Measurements from ENCODE around the gene SQSTM1.
"Not testable (repeated sequence)": the region's sequence is repeated elsewhere in the genome, so short reads cannot be mapped to it uniquely, and the experiment has no call there.

Gene SQSTM1

GRCh38 chr5:179870952-179871351 is 50.2 kb downstream of the SQSTM1 start:
- Histone ChIP-seq H3K23ac (ENCODE audit: low read length in 2 of 2) (no peak overlapping the region), H3K79me1 (replicated peaks; ENCODE audit: low read length, poor library complexity, severe bottlenecking) (peaks cover 6% of the 10 kb centered on the region), H3K4me1 (ENCODE audit: control insufficient read depth, insufficient read depth, low read depth, low read length) (peaks cover 9% of the 10 kb centered on the region), H4K8ac (ENCODE audit: low read length) (no peak overlapping the region), H3K4me2 (ENCODE audit: low read length, poor library complexity, severe bottlenecking) (no peak overlapping the region), H3K18ac (ENCODE audit: low read depth in 1 of 2, low read length in 2 of 2) (no peak overlapping the region), H3K4ac (ENCODE audit: low read depth in 1 of 2, low read length in 2 of 2) (no peak overlapping the region), H3K36me3 (ENCODE audit: control insufficient read depth in 1 of 2, insufficient read depth in 2 of 2, low read depth in 1 of 2, low read length in 2 of 2) (peaks cover 92 to 94% of the 10 kb centered on the region in 2 experiments), H3K27me3 (ENCODE audit: control insufficient read depth in 1 of 2, insufficient read depth in 1 of 2, low read length in 2 of 2) (no peaks in the 10 kb centered on the region), H2BK15ac (ENCODE audit: low read depth, poor library complexity, severe bottlenecking) (no peak overlapping the region), H3K4me3 (ENCODE audit: insufficient read depth in 1 of 2, low read depth in 1 of 2, low read length in 2 of 2) (no peak overlapping the region), H2AK5ac (ENCODE audit: low read length, severe bottlenecking) (no peak overlapping the region), H4K91ac (ENCODE audit: low read length) (no peak overlapping the region), H2BK5ac (ENCODE audit: low read depth, low read length, poor library complexity, severe bottlenecking) (no peak overlapping the region), H3K14ac (ENCODE audit: low read length in 2 of 2) (no peak overlapping the region), H3K9ac (ENCODE audit: low read length) (no peak overlapping the region), H2BK12ac (ENCODE audit: low read length in 2 of 2) (no peak overlapping the region), H2AFZ (ENCODE audit: low read depth, low read length) (no peak overlapping the region), H3K9me3 (ENCODE audit: control insufficient read depth, low read length) (no peaks in the 10 kb centered on the region), H2BK120ac (ENCODE audit: low read depth, low read length) (no peak overlapping the region), H3K27ac (ENCODE audit: low read length, poor library complexity, severe bottlenecking) (no peak overlapping the region)
- DNase-seq, result no peak
- 94% methylated on average over 3 of the region's 3 CpGs for WGBS

GRCh38 chr5:179871533-179871932 is 50.8 kb downstream of the SQSTM1 start:
- H2BK120ac ChIP-seq (ENCODE audit: low read depth, low read length); H3K9me3 ChIP-seq (ENCODE audit: control insufficient read depth, low read length); H2BK15ac ChIP-seq (ENCODE audit: low read depth, poor library complexity, severe bottlenecking); H3K4me2 ChIP-seq (ENCODE audit: low read length, poor library complexity, severe bottlenecking); H3K14ac ChIP-seq (ENCODE audit: low read length in 2 of 2); DNase-seq; H3K9ac ChIP-seq (ENCODE audit: low read length); H2BK12ac ChIP-seq (ENCODE audit: low read length in 2 of 2); H3K27ac ChIP-seq (ENCODE audit: low read length, poor library complexity, severe bottlenecking); H3K23ac ChIP-seq (ENCODE audit: low read length in 2 of 2); H2BK5ac ChIP-seq (ENCODE audit: low read depth, low read length, poor library complexity, severe bottlenecking); H3K79me1 ChIP-seq (replicated peaks; ENCODE audit: low read length, poor library complexity, severe bottlenecking); H3K4me1 ChIP-seq (ENCODE audit: control insufficient read depth, insufficient read depth, low read depth, low read length); H4K91ac ChIP-seq (ENCODE audit: low read length); H3K4ac ChIP-seq (ENCODE audit: low read depth in 1 of 2, low read length in 2 of 2); H2AK5ac ChIP-seq (ENCODE audit: low read length, severe bottlenecking); H3K4me3 ChIP-seq (ENCODE audit: insufficient read depth in 1 of 2, low read depth in 1 of 2, low read length in 2 of 2); H2AFZ ChIP-seq (ENCODE audit: low read depth, low read length); H3K18ac ChIP-seq (ENCODE audit: low read depth in 1 of 2, low read length in 2 of 2); H3K27me3 ChIP-seq (ENCODE audit: control insufficient read depth in 1 of 2, insufficient read depth in 1 of 2, low read length in 2 of 2); H4K8ac ChIP-seq (ENCODE audit: low read length): not testable (repeated sequence)
- peaks cover 91 to 94% of the 10 kb centered on the region in 2 experiments for H3K36me3 ChIP-seq (ENCODE audit: control insufficient read depth in 1 of 2, insufficient read depth in 2 of 2, low read depth in 1 of 2, low read length in 2 of 2)
- 99% methylated on average over 10 of the region's 14 CpGs for WGBS

- no peak overlapping the region for H3K4me3 ChIP-seq (ENCODE audit: insufficient read depth in 1 of 2, low read depth in 1 of 2, low read length in 2 of 2)
- no peak overlapping the region for H4K91ac ChIP-seq (ENCODE audit: low read length)
- H3K36me3 ChIP-seq (ENCODE audit: control insufficient read depth in 1 of 2, insufficient read depth in 2 of 2, low read depth in 1 of 2, low read length in 2 of 2), result peaks cover 86 to 92% of the 10 kb centered on the region in 2 experiments
- H2BK12ac ChIP-seq (ENCODE audit: low read length in 2 of 2), result no peak overlapping the region
- no peak overlapping the region for H3K4ac ChIP-seq (ENCODE audit: low read depth in 1 of 2, low read length in 2 of 2)
- no peak overlapping the region for H3K23ac ChIP-seq (ENCODE audit: low read length in 2 of 2)
- peaks cover 8% of the 10 kb centered on the region for H3K4me1 ChIP-seq (ENCODE audit: control insufficient read depth, insufficient read depth, low read depth, low read length)
- H3K27ac ChIP-seq (ENCODE audit: low read length, poor library complexity, severe bottlenecking), result no peak overlapping the region
- H2BK120ac ChIP-seq (ENCODE audit: low read depth, low read length), result no peak overlapping the region
- no peak overlapping the region for H2BK15ac ChIP-seq (ENCODE audit: low read depth, poor library complexity, severe bottlenecking)
- peaks cover 8% of the 10 kb centered on the region for H3K79me1 ChIP-seq (replicated peaks; ENCODE audit: low read length, poor library complexity, severe bottlenecking)
- no peaks in the 10 kb centered on the region for H3K27me3 ChIP-seq (ENCODE audit: control insufficient read depth in 1 of 2, insufficient read depth in 1 of 2, low read length in 2 of 2)
- H3K4me2 ChIP-seq (ENCODE audit: low read length, poor library complexity, severe bottlenecking), result no peak overlapping the region
- no peaks in the 10 kb centered on the region for H3K9me3 ChIP-seq (ENCODE audit: control insufficient read depth, low read length)
- H2AFZ ChIP-seq (ENCODE audit: low read depth, low read length), result no peak overlapping the region
- no peak overlapping the region for H3K14ac ChIP-seq (ENCODE audit: low read length in 2 of 2)
- H4K8ac ChIP-seq (ENCODE audit: low read length), result no peak overlapping the region
- WGBS, result 98% methylated on average over 16 of the region's 18 CpGs
- no peak overlapping the region for H3K18ac ChIP-seq (ENCODE audit: low read depth in 1 of 2, low read length in 2 of 2)
- no peak overlapping the region for H2BK5ac ChIP-seq (ENCODE audit: low read depth, low read length, poor library complexity, severe bottlenecking)
- no peak overlapping the region for H3K9ac ChIP-seq (ENCODE audit: low read length)
- H2AK5ac ChIP-seq (ENCODE audit: low read length, severe bottlenecking), result no peak overlapping the region
- no peak for DNase-seq
These were observed 51.5 kb downstream of the SQSTM1 start for GRCh38 chr5:179872055-179872827.

GRCh38 chr5:179872828-179873575 is 52.3 kb downstream of the SQSTM1 start:
- Histone ChIP-seq H3K79me1 (replicated peaks; ENCODE audit: low read length, poor library complexity, severe bottlenecking) (peaks cover 8% of the 10 kb centered on the region), H2AK5ac (ENCODE audit: low read length, severe bottlenecking) (no peak overlapping the region), H3K4ac (ENCODE audit: low read depth in 1 of 2, low read length in 2 of 2) (no peak overlapping the region), H2AFZ (ENCODE audit: low read depth, low read length) (no peak overlapping the region), H3K27ac (ENCODE audit: low read length, poor library complexity, severe bottlenecking) (no peak overlapping the region), H4K8ac (ENCODE audit: low read length) (no peak overlapping the region), H2BK5ac (ENCODE audit: low read depth, low read length, poor library complexity, severe bottlenecking) (no peak overlapping the region), H3K14ac (ENCODE audit: low read length in 2 of 2) (no peak overlapping the region), H4K91ac (ENCODE audit: low read length) (no peak overlapping the region), H3K23ac (ENCODE audit: low read length in 2 of 2) (no peak overlapping the region), H3K36me3 (ENCODE audit: control insufficient read depth in 1 of 2, insufficient read depth in 2 of 2, low read depth in 1 of 2, low read length in 2 of 2) (peaks cover 81 to 89% of the 10 kb centered on the region in 2 experiments), H3K4me3 (ENCODE audit: insufficient read depth in 1 of 2, low read depth in 1 of 2, low read length in 2 of 2) (no peak overlapping the region), H3K27me3 (ENCODE audit: control insufficient read depth in 1 of 2, insufficient read depth in 1 of 2, low read length in 2 of 2) (no peaks in the 10 kb centered on the region), H3K18ac (ENCODE audit: low read depth in 1 of 2, low read length in 2 of 2) (no peak overlapping the region), H3K4me1 (ENCODE audit: control insufficient read depth, insufficient read depth, low read depth, low read length) (peaks cover 3% of the 10 kb centered on the region), H3K9me3 (ENCODE audit: control insufficient read depth, low read length) (no peaks in the 10 kb centered on the region), H3K4me2 (ENCODE audit: low read length, poor library complexity, severe bottlenecking) (no peak overlapping the region), H2BK12ac (ENCODE audit: low read length in 2 of 2) (no peak overlapping the region), H2BK120ac (ENCODE audit: low read depth, low read length) (no peak overlapping the region), H2BK15ac (ENCODE audit: low read depth, poor library complexity, severe bottlenecking) (no peak overlapping the region), H3K9ac (ENCODE audit: low read length) (no peak overlapping the region)
- 96% methylated on average over 13 of the region's 14 CpGs for WGBS
- DNase-seq, result no peak
